HG02588 (cell line): ENCODE results near the gene C19orf47.

Experiments used
- ATAC-seq: cut with Tn5 transposase; IDR thresholded peaks from one replicate; pipeline ENCODE4 v1.9.1; 2021; ENCODE audit warnings: mild to moderate bottlenecking, moderate library complexity; ENCODE audit not compliant: unreplicated experiment

The C19orf47 gene

DNA sequence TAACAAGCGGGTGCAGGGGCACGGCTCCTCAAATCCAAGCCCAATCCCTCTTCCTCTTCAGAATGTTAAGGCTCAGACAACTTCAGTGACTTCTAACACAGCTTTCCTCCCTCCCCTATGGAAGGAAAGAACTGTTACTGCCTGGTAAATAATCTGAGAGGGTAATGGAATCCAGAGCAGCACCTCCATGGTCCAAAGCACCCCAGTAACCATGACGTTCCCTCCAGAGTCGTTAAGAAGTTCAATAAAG, 64.0 kb downstream of the C19orf47 start:
- ATAC-seq: no peak

DNA sequence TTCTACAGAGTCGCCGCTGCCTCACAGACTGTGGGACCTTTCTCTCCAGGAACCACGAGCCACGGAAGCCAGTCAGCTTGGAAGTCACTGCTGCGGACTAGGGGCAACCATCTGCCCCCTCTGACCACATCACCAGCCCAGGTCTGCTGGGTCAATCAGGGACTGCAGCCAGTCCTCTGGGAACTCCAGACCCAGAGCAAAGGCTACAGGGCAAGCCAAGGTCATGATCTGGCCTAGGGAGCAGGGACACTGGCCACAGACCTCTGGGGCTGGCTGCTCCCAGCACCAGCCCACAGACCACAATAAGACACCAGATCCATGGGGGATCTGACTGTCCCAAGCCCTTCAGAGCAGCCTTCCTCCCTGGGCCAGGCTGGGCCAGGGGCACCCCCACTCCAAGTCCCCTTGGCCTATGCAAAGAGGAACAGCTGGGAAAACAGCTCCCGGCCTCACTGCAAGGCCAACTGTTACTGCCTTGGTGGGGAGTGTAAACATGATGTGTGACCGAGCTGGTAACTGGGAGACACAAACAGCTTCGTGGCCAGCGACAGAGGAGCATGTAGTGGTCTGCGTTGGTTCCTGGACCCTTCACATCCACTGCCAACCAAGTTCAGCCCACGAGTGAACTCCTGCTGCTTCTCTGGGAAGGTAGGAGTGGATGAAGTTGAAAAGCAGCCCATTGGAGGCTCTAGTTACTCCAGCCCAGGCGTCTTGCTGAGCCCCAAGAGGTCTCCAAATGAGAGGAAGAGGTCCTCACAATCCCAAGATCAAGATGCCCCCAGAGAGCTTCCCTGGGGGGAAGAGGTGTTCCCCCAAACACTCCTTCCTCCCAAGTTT, 64.6 kb downstream of the C19orf47 start:
- no peak for ATAC-seq

DNA sequence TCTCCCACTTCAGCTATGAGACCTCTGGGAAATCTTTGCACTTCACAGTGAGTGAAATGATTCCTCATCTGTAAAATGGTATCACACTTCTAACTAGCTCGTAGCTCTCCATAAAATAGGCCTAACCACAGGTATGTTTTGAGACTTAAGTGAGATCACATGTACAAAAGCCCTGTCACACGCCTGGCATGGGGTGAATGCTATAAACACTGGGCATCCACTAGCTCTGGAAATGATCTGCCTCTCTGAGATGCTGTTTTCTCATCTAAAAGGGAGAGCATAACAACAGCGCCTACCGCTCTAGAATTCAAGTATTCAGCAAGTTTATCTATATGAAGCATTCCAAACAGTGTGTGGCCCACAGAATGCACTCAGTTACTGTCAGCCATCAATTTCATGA, 65.3 kb downstream of the C19orf47 start:
- no peak for ATAC-seq

DNA sequence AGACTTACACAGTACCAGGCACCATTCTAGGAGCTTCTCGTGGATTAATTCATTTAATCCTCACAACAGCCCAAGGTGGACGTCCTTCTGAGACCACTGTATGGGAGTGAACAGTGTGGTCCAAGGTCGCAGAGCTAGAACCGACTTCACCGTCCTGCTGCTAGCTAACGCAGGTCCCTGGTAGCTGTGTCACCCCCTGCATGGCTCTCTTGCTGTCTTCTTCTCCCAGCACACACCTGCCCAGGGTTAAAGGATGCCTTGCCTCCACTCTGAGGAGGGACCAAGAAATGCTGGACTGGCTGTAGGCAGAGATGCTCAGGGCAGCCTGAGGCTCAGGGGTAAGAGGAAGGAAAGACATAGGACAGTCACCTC, 66.0 kb downstream of the C19orf47 start:
- no peak for ATAC-seq

DNA sequence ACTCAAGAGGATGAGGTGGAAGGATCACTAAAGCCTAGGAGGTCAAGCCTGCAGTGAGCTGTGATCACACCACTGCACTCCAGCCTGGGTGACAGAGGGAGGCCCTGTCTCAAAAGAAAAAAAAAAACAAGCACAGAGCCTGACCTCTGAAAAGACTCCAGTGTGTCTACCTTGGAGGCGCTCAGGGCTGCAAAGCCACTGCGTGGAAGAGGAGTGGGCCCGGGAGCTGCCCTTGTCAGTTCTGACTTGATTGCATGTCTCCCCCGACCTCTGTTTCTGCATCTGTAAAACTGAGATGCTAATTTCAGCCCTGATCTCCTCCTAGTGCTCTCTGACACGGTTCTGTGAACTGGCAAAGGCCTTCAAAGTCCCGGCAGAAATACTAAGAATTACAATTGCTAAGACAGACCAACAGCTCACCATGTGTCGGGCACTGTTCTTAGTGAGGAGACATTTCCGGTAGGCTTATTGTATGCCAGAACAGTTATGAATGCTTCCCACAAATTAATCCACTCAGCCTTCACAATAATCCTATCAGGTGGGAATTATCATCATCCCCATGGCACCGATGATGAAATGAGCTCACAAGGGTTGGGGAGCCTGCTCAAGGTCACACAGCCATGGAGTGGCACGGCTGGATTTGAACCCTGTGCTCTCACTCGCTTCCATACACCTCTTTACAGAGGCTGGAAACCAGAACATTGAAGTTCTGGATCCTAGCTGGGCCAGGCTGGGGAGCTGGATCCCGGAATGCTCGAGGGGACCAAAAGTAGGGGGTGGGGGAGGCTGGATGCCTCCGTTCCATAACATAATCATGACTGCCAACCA, 66.6 kb downstream of the C19orf47 start:
- ATAC-seq: no peak

DNA sequence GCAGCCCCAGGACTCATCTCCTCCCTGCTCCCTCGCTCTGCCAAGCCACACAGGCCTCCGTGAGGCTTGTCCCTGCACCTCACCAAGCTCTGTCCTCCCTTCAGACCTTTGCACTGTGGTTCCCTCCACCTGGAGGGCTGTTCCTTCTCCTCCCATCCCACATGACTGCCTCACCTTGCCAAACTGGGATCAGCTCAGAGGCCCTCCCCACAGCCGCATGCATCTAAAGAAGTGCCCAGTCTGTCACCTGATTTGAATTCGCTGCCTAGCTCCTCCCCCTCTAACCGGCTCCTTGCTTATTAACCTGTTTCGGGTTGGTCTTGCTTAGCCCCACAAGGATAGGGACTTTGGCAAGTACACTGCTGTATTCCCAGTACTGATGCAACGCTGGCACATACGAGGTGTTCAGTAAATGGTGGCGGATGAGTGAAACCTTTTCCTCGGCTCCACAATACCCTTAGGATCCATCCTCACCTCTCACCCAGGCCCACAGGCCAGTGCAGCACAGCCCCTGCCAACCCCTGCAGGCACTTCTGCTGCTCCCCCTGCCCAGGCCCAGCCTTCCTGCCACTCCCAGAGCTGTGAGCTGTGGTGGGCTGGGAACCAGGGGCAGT, 67.5 kb downstream of the C19orf47 start:
- no peak for ATAC-seq

DNA sequence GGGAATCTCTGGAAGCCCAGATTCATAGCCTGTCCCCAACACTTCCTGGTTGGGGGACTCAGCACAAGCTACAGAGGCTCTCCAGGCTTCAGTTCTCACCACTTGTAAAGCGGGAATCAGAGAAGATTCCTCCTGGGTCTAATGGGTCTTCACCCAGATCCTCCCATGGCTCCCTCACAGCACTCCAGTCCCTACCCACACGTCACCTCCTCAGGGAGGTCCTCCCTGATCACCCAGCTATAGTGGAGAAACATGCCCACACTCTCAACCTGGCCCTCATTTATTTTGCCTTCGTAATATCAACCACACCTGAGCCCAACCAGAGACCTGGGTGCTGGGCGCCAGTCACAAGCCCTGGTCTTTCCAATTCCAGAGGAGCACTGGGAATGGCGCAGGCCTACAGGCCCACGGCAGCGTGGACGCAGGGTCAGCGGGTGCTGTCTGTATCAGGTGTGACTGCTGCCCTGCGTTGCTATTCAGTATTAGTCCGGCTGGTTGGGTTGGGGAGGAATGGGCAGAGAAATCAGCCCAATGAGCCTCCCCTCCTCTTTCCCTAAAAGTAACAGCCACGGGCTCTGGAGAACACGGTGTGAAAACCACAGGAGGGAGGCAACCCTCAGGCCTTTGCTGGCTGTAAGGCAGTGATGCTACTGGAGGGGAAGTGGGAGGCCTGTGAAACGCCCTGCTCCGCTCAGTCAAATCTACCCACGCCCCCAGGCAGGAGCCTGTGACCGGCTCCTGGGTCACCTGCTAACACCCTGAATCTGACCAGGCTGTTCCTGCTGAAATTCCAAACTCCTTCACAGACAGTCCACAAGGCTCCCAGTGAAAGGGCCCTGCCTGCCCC, 68.2 kb downstream of the C19orf47 start:
- no peak for ATAC-seq

DNA sequence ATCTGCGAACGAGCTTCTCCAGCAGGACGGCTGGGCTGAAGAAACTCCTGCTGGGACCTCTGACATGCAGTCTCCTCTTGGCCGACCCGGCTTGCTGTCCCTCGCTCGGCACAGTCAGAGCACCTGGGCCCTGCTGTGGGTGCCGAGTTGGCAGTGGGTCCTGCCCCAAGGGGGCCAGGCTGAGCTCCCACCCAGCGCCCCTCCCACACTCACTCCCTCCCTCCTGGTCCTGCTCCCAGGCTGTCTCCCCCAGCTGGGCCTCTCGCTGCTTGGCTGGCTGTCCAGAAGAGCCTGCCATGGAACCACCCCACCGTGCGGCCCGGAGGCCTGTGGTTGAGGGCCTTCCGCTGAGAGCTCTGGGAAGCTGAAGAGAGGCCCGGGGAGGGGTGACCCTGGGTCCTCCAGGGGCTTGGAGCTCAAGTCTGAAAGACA, 69.1 kb downstream of the C19orf47 start:
- ATAC-seq: no peak

DNA sequence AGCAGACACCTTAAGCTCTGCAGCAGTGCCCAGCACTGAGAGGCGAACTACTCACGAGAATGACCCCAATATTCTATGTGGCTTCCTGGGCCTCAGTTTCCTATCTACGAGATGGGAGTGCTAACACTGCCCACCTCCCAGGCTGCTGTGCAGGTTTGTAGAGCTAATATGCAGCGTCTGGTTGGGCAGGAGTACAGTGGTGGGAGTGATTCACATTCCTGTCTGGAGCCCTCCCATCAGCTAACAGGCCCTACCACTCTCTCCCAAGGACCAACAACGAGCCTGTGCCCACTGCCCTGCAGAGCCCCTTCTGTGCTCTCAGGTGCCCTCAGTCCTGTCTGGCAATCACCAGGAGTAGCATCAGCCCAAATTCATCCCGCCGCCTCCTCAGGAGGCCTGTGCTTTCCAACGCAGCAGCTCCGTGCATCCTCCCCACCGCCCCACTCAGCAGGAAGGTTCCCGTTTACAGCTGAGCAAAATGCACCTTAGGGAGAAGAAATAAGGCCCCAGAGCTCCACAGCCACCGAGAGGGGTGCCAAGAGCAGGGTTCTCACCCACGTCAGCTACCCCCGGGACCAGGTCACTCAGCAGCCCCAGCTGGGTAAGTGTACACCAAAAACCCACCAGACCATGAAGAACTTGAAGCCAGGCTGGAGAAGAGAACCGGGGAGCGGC, 69.7 kb downstream of the C19orf47 start:
- no peak for ATAC-seq

DNA sequence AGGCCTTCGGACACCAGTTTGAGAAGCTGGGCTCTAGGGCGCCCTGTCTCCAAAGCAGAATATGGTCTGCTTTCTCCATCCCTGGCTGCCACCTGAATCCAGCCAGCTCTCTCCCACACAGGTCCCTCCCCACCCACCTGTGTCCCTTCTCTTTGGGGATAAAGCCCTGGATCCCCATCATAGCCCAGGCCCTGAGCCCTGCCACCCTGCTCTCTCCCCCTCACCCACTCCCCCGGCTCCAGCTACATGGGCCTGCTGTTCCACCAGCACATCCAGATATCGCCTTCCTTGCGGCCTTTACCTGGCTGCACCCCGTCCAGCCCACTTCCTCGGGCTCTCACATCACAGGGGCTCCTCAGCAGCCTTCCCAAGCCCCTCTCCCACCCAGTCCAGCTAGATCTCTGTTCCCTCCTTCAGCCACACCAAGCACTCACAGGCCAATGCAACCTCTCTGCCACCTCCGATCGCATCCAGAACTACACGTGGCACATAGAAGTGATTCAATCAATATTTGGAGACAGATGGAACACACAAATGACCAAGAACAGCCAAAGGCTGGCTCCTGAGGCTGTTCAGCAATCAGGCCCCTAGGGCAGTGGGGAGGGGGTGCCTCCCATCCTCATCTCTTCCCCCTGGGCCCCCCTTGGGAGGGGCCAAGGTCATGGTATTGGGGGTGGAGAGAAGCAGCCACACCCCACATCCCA, 70.7 kb downstream of the C19orf47 start:
- no peak for ATAC-seq

DNA sequence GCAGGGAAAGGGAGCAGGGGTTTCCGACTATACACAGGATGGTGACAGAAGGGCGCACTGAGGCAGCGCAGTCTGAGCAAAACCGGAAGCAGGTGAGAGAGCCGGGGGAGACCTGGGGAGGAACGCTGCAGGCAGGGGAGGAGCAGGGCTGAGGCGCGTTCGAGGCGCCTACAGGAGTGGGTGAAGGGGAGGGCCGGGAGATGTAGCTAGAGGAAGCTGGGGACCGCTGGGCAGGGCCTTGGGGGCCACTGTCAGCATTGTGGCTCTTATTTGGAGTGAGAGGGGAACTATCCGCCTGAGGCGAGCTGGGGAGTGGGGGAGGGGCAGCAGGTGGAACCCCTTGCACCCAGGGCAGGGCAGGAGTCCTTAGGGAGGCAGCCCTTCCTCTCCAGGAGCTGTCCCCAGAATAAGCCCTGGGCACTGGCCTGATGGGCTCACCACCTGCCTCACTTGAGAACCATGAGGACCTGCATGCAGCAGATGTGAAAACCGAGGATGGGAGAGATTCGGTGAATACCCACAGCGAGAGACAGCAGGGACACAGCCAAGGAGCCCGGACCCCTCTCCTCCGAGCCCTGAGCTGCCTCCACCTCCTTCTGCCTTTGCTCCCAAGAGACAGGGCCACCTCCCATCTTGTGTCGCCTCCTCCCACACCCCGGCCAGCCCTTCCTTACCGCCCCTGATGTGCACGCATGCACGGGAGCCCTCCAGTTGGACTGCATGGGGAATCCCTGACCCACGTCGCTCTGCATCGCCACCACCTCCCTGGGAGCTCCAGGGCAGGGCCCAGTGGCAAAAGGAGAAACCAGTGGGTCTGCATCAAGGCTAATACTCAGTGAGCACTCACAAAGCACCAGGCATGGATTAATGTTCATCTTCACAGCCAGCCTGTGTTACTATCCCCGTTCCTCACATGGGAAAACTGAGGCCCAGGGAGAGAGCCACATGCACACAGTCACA, 73.3 kb downstream of the C19orf47 start:
- no peak for ATAC-seq

DNA sequence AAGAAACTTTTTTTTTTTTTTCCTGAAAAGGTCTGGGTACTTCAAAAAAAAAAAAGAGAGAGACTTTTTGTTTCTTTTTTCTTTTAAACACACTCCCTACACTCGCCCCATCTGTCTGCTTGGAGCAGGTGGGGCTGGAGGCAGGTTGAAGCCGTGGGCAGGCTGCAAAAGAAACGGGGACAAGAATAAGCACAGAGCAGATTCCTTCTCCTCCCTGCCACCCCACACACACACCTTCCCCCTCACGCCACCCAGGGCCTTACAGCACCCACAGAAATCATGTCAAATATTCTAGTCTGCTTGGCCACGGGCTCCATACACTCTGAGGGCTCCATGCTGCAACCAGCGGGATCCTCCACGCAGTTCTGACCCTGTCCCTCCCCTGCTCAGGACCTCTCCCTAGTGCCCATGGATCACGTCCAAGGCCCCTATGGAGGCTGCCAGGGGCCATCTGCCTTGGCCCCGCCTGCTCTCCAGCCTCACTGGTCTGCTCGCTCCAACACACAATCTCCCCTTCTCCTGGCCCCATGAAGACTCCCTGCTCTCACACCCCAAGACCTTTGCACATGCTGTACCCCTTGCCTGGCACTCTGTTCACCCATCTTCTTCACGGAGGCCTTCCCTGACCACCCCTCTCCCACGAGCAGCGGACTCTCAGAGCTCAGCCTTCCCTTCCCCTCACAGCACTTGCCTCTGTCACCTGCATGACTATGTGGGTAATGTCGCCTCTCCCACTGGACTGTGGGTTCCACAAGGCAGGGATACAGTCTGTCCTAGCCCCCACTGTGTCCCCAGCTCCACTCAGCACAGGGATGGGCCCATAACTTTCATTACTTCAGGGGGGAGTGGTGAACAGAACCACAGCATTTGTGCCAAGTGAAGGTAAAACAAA, 74.5 kb downstream of the C19orf47 start:
- ATAC-seq: no peak

DNA sequence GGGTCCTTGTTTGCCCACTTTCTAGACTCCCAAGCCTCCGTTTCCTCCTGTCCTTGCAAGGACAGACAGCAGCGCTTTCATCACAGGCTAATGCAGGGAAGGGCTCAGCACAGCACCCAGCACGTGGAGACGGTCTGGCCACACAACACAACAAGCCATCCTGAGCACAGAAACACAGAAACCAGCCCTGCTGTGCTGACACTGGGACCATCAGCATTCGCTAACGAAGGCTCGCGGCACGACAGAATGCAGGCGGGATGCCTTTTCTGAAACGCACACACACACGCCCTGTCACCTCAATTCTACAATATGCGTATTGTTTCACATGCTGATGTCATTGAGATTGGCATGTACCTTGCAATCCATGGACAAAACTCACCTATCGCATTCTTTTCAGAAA, 75.9 kb downstream of the C19orf47 start:
- no peak for ATAC-seq

DNA sequence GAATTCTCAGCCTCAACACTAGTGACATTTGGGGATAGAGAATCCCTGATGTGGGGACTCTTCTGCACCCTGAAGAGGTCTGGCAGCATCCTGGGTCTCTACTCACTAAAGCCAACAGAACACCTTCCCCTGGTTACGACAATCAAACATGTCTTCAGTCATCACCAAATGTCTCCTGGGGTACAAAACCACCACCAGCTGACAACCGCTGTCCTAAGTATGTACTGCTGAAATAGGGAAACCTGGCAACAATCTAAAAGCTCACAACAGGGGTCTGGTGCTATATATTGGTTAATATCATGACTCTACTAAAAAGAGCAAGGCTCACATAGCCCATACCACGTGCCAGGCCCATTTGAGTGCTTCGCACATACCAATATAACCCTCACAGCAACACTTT, 76.5 kb downstream of the C19orf47 start:
- no peak for ATAC-seq

DNA sequence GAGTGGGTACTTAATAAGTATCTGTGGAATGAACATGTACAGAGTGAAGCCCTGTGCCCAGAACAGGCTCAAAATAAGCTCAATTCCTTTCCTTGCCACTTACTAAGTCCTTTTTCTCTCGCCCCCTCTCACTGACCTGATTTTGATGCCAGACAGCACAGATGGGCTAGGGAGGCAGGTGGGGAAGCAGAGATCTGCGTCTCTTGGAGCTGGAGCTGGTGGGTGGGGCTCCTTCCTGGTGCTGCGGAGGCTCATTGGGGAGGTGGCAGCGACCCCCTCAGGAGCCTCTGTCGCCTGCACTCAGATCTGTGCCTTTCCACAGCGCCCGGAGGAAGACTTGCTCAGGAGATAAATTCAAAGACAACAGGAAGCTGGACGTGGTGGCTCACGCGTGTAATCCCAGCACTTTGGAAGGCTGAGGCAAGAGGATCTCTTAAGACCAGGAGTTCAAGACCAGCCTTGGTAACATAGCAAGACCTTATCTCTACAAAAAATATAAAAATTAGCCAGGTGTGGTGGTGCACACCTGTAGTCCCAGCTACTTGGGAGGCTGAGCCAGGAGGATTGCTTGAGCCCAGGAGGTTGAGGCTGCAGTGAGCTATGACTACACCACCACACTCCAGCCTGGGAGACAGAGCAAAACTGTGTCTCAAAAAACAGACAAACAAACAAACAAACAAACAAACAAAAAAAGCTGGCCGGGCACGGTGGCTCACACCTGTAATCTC, 77.7 kb downstream of the C19orf47 start:
- no peak for ATAC-seq
